DOHH2 (cell line): Measurements from ENCODE around the gene OSBPL8.

Experiments used
- CTCF ChIP-seq: fragments of 200-600 bp; sonication (generic); IDR thresholded peaks from one replicate; pipeline ENCODE4 v1.5.1; 2014; ENCODE audit warnings: antibody characterized with exemption, mild to moderate bottlenecking, low read depth, low read length; ENCODE audit not compliant: poor library complexity, severe bottlenecking
- EZH2phosphoT487 ChIP-seq: fragments of 200-600 bp; sonication (generic); IDR thresholded peaks from 2 replicates; pipeline ENCODE4 v1.6.1; 2017; ENCODE audit warnings: borderline replicate concordance, mild to moderate bottlenecking, antibody characterized with exemption, low read length, moderate library complexity, mixed read lengths

GRCh38 chr12:76450690-76451089 is 108.9 kb downstream of the OSBPL8 start:
- no peak for TF ChIP-seq CTCF
- no peak for TF ChIP-seq EZH2phosphoT487
